Keratinocyte (primary cell): ENCODE measurements around the gene ZNF235. TPM values are rescaled to one million over a fixed set of nuclear protein-coding genes. Genes with fewer than 3 reads are reported as not detected.

ENCODE experiments used
- DNase-seq: peaks from one replicate; pipeline ENCODE4 v3.0.0-alpha.2; 2011; ENCODE audit warnings: low read depth, missing footprints, low spot score
- FAIRE-seq: peaks from 2 replicates; lab custom pipeline; 2011; peaks lifted over from hg19 to GRCh38; lab: Jason Lieb, UNC
- H2AFZ ChIP-seq: 2 replicates; pipeline ENCODE4 v1.6.0; 2012; ENCODE audit warnings: low read length, control low read depth, inconsistent platforms; ENCODE audit not compliant: control insufficient read depth
- H3K27ac ChIP-seq: 2 replicates; pipeline ENCODE4 v1.5.1; 2011; ENCODE audit warnings: low read length; ENCODE audit not compliant: control insufficient read depth, insufficient read depth
- H3K27me3 ChIP-seq: 3 replicates; pipeline ENCODE4 v1.6.0; 2011; ENCODE audit warnings: low read length; ENCODE audit not compliant: control insufficient read depth, insufficient read depth; ENCODE audit errors: extremely low read depth
- H3K36me3 ChIP-seq, 2 experiments: 2 replicates in 1 of 2; 3 replicates in 1 of 2; pipeline ENCODE4 v1.5.1; 2011; ENCODE audit warnings: low read length in 2 of 2, mild to moderate bottlenecking in 1 of 2; ENCODE audit not compliant: control insufficient read depth in 2 of 2, insufficient read depth in 2 of 2; ENCODE audit errors: extremely low read depth in 1 of 2
- H3K4me1 ChIP-seq: 3 replicates; pipeline ENCODE4 v1.5.1; 2011; ENCODE audit warnings: low read length; ENCODE audit not compliant: control insufficient read depth, insufficient read depth; ENCODE audit errors: extremely low read depth
- H3K4me2 ChIP-seq: 3 replicates; pipeline ENCODE4 v1.6.0; 2011; ENCODE audit warnings: low read depth, low read length; ENCODE audit not compliant: control insufficient read depth, insufficient read depth; ENCODE audit errors: extremely low read depth
- H3K4me3 ChIP-seq, 3 experiments: fragments of 200-600 bp in 1 of 3; sonication (generic) in 1 of 3; 2 replicates in 2 of 3; 3 replicates in 1 of 3; pipeline ENCODE4 v1.5.1; 2011 to 2016; ENCODE audit warnings: low read length in 3 of 3, mild to moderate bottlenecking in 3 of 3, control low read depth in 2 of 3, inconsistent platforms in 1 of 3, low read depth in 1 of 3, mixed read lengths in 1 of 3, mixed run types in 1 of 3, moderate library complexity in 1 of 3; ENCODE audit not compliant: control insufficient read depth in 2 of 3, insufficient read depth in 2 of 3; ENCODE audit errors: extremely low read depth in 1 of 3
- H3K79me2 ChIP-seq: 2 replicates; pipeline ENCODE4 v1.6.0; 2012; ENCODE audit warnings: low read length; ENCODE audit not compliant: control insufficient read depth, insufficient read depth
- H3K9ac ChIP-seq: 3 replicates; pipeline ENCODE4 v1.6.0; 2011; ENCODE audit warnings: low read length; ENCODE audit not compliant: control insufficient read depth, insufficient read depth; ENCODE audit errors: extremely low read depth
- H3K9me1 ChIP-seq: 3 replicates; pipeline ENCODE4 v1.6.0; 2011; ENCODE audit warnings: low read length; ENCODE audit not compliant: control insufficient read depth, insufficient read depth; ENCODE audit errors: extremely low read depth
- H3K9me3 ChIP-seq: 2 replicates; pipeline ENCODE4 v1.5.1; 2012; ENCODE audit warnings: low read depth, low read length; ENCODE audit not compliant: control insufficient read depth
- H4K20me1 ChIP-seq: 3 replicates; pipeline ENCODE4 v1.6.0; 2011; ENCODE audit warnings: low read length; ENCODE audit not compliant: control insufficient read depth, insufficient read depth; ENCODE audit errors: extremely low read depth
- EZH2 ChIP-seq: IDR thresholded peaks from one replicate; pipeline ENCODE4 v1.6.1; 2012; ENCODE audit warnings: inconsistent platforms, mild to moderate bottlenecking, low read length, moderate library complexity
- dilution Hi-C: fragments of 300-500 bp; cut with MboI; formaldehyde crosslinking; loops from one replicate; pipeline ENCODE4 v1.7.0; 2020; ENCODE audit warnings: low sequenced_read_pairs; ENCODE audit not compliant: extremely low pct_ligation_motif_present
- polyA plus RNA-seq, 5 experiments: library from polyadenylated mRNA; depleted of rRNA in 3 of 5; stranded (reverse) in 3 of 5; stranded (forward) in 1 of 5; unstranded in 1 of 5; fragments of >200 nt; gene quantifications; 1 replicate in 1 of 5; 2 replicates in 3 of 5; 3 replicates in 1 of 5; pipeline versions ENCODE4 v1.2.1 to v1.2.3, GENCODE V29; 2011 to 2012; ENCODE audit warnings: missing spikeins in 2 of 5, low read depth in 1 of 5, low replicate concordance in 1 of 5
- TF ChIP-seq, protein P1 (sequence below), 3 experiments: IDR thresholded peaks in 1 of 3; conservative IDR thresholded peaks in 1 of 3; optimal IDR thresholded peaks in 1 of 3; 2 replicates in 2 of 3; 3 replicates in 1 of 3; pipeline versions ENCODE3 to v1.5.1; 2011; ENCODE audit warnings: low read length in 3 of 3, mild to moderate bottlenecking in 3 of 3, moderate library complexity in 2 of 3, control low read depth in 1 of 3, inconsistent platforms in 1 of 3; ENCODE audit not compliant: insufficient read depth in 2 of 3; ENCODE audit errors: extremely low read depth in 1 of 3

ZNF235 gene
- polyA plus RNA-seq, 1 donor (not counting 4 experiments of a cell fraction or from before 2014, with no cell fraction given), result 6.1 TPM

DNA sequence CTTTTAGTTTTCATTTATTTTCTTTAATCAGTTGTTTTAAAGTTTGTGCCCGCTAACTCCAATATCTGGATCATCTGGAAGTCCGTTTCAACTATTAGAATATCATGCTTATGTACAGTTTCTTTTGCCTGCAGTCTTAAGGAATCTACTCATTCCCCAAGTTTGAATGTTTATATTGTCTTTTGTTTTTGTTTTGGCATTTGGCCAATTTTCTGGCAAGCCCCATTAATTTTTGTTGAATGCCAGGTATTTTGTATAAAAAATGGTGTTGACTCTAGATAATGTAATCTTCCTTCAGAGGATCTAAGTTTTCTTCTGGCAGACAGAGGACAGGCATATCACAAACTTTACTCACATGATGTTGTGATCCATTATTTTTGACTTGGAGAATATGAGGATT, 11.1 kb upstream of the ZNF235 start:
- H3K4me1 ChIP-seq, result no peaks in the 10 kb centered on the region
- no peaks in the 10 kb centered on the region for H3K27me3 ChIP-seq
- no peaks in the 10 kb centered on the region for H4K20me1 ChIP-seq
- no peak overlapping the region for H2AFZ ChIP-seq
- FAIRE-seq, result no peak
- no peaks in the 10 kb centered on the region for H3K9me3 ChIP-seq
- no peaks in the 10 kb centered on the region for H3K79me2 ChIP-seq
- dilution Hi-C loops, result no loop called here
- no peak overlapping the region for H3K4me2 ChIP-seq
- no peak overlapping the region for H3K4me3 ChIP-seq
- no peak for TF ChIP-seq EZH2
- TF ChIP-seq, protein P1, sequence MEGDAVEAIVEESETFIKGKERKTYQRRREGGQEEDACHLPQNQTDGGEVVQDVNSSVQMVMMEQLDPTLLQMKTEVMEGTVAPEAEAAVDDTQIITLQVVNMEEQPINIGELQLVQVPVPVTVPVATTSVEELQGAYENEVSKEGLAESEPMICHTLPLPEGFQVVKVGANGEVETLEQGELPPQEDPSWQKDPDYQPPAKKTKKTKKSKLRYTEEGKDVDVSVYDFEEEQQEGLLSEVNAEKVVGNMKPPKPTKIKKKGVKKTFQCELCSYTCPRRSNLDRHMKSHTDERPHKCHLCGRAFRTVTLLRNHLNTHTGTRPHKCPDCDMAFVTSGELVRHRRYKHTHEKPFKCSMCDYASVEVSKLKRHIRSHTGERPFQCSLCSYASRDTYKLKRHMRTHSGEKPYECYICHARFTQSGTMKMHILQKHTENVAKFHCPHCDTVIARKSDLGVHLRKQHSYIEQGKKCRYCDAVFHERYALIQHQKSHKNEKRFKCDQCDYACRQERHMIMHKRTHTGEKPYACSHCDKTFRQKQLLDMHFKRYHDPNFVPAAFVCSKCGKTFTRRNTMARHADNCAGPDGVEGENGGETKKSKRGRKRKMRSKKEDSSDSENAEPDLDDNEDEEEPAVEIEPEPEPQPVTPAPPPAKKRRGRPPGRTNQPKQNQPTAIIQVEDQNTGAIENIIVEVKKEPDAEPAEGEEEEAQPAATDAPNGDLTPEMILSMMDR (optimal IDR thresholded peaks at IDR 0.05 in 1 of 3, IDR thresholded peaks at IDR 0.05 in 1 of 3, conservative IDR thresholded peaks at IDR 0.05 in 1 of 3; ENCODE audit: extremely low read depth in 1 of 3, insufficient read depth in 2 of 3, low read length in 3 of 3), result no peak
- H3K9me1 ChIP-seq, result no peaks in the 10 kb centered on the region
- no peak overlapping the region for H3K27ac ChIP-seq
- no peak overlapping the region for H3K9ac ChIP-seq
- H3K36me3 ChIP-seq, result no peaks in the 10 kb centered on the region
- no peak for DNase-seq

DNA sequence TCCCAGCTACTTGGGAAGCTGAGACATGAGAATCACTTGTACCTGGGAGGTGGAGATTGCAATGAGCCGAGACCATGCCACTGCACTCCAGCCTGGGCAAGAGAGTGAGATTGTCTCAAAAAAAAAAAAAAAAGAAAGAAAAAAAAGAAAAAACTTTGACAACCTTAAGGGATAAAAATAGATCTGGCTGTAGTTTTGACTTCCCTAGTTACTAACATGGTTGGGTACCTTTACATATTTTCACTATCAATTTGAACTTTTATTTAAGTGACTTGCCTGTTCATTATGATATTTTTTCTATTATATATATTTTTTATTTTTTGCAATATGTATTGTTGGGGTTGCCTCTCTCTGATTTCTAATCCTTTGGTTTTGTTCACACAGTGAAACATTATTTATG, 8.4 kb upstream of the ZNF235 start:
- no peaks in the 10 kb centered on the region for H4K20me1 ChIP-seq
- no peak overlapping the region for H3K27ac ChIP-seq
- no peaks in the 10 kb centered on the region for H3K9me1 ChIP-seq
- no peaks in the 10 kb centered on the region for H3K4me1 ChIP-seq
- H3K4me3 ChIP-seq, result no peak overlapping the region
- H2AFZ ChIP-seq, result no peak overlapping the region
- no peaks in the 10 kb centered on the region for H3K79me2 ChIP-seq
- TF ChIP-seq, protein P1 (optimal IDR thresholded peaks at IDR 0.05 in 1 of 3, IDR thresholded peaks at IDR 0.05 in 1 of 3, conservative IDR thresholded peaks at IDR 0.05 in 1 of 3; ENCODE audit: extremely low read depth in 1 of 3, insufficient read depth in 2 of 3, low read length in 3 of 3), result no peak
- TF ChIP-seq EZH2, result no peak
- DNase-seq (no peak), FAIRE-seq (no peak)
- H3K9ac ChIP-seq, result no peak overlapping the region
- H3K9me3 ChIP-seq, result no peaks in the 10 kb centered on the region
- H3K36me3 ChIP-seq, result no peaks in the 10 kb centered on the region
- dilution Hi-C loops, result no loop called here
- H3K4me2 ChIP-seq, result no peak overlapping the region
- H3K27me3 ChIP-seq, result no peaks in the 10 kb centered on the region
